ENCODE measurements around the gene SNRPE. TPM values are rescaled to one million over a fixed set of nuclear protein-coding genes. Genes with fewer than 3 reads are reported as not detected.
"Not testable (repeated sequence)": the region's sequence is repeated elsewhere in the genome, so short reads cannot be mapped to it uniquely, and the experiment has no call there.

The SNRPE gene
- total and polyA plus RNA-seq, 2 donors (not counting 3 experiments of a cell fraction or from before 2014, with no cell fraction given): 196 to 219 TPM

DNA sequence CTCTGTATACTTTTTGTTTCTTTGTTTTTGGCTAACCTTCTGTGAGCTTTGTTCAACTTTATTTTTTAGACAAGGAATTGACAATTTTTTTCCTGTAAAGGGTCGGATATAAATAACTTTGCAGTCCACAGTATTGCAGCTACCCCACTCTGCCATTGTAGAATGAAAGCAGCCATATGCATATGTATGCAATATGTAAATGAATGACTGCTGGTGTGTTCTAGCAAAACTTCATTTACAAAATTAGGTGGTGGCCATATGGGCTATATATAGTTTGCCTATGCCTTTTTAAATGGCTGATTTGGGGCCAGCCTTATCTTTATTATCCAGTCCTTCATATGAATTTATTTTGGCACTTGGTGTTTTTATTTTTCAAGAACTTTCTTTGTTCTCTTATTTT is 18.0 kb upstream of the SNRPE start:
- FAIRE-seq (no peak), DNase-seq (ENCODE audit: low read depth, low spot score) (peak; percentile 54)
- Histone ChIP-seq H4K20me1 (replicated peaks; ENCODE audit: control insufficient read depth, extremely low read depth, insufficient read depth, low read length) (no peaks in the 10 kb centered on the region), H3K4me2 (ENCODE audit: insufficient read depth, low read length) (no peak overlapping the region), H3K9ac (replicated peaks; ENCODE audit: extremely low read depth, insufficient read depth, low read length) (no peak overlapping the region), H3K27ac (ENCODE audit: insufficient read depth, low read depth, low read length) (no peak overlapping the region), H3K36me3 (ENCODE audit: control insufficient read depth in 2 of 2, extremely low read depth in 1 of 2, insufficient read depth in 2 of 2, low read length in 2 of 2) (peaks cover 6 to 11% of the 10 kb centered on the region in 2 experiments), H3K9me1 (replicated peaks; ENCODE audit: control insufficient read depth, extremely low read depth, insufficient read depth, low read length) (no peaks in the 10 kb centered on the region), H3K4me1 (ENCODE audit: control insufficient read depth, extremely low read depth, insufficient read depth, low read length) (no peaks in the 10 kb centered on the region), H2AFZ (ENCODE audit: low read depth, low read length) (no peak overlapping the region), H3K4me3 (replicated peaks in 1 of 3; ENCODE audit: insufficient read depth in 1 of 3, low read depth in 1 of 3, low read length in 3 of 3) (no peak overlapping the region), H3K79me2 (ENCODE audit: control insufficient read depth, insufficient read depth, low read length) (peaks cover 1% of the 10 kb centered on the region), H3K27me3 (ENCODE audit: control insufficient read depth in 2 of 2, insufficient read depth in 2 of 2, low read length in 2 of 2) (no peaks in the 10 kb centered on the region), H3K9me3 (replicated peaks; ENCODE audit: control insufficient read depth, insufficient read depth, low read length) (no peaks in the 10 kb centered on the region)
- no TSS peak for BruUV-seq (replicated peaks)
- TF ChIP-seq GATA2 (IDR thresholded peaks at IDR 0.05; ENCODE audit: insufficient read depth, insufficient read length, low read depth, low read length) (no peak), EZH2 (IDR thresholded peaks at IDR 0.05; ENCODE audit: borderline replicate concordance, low read depth, low read length, severe bottlenecking) (no peak), POLR2A (IDR thresholded peaks at IDR 0.05; ENCODE audit: low read depth, low read length) (no peak), POLR2AphosphoS5 (IDR thresholded peaks at IDR 0.05; ENCODE audit: insufficient read depth, low read depth, low read length) (no peak), MAX (IDR thresholded peaks at IDR 0.05; ENCODE audit: insufficient read depth, insufficient read length) (no peak), CTCF (IDR thresholded peaks at IDR 0.05; ENCODE audit: extremely low read depth in 1 of 2, insufficient read depth in 1 of 2, low read depth in 1 of 2, low read length in 2 of 2) (no peak), JUN (IDR thresholded peaks at IDR 0.05; ENCODE audit: borderline replicate concordance, insufficient read depth, insufficient read length, low read depth) (no peak), MYC (IDR thresholded peaks at IDR 0.05; ENCODE audit: low read depth, low read length) (no peak), FOS (IDR thresholded peaks at IDR 0.05; ENCODE audit: borderline replicate concordance, insufficient read depth, low read length) (no peak)
- intact Hi-C loops (cut with micrococcal nuclease) (no loop called here), dilution Hi-C loops (cut with MboI; ENCODE audit: extremely low pct_ligation_motif_present, low sequenced_read_pairs) (no loop called here)
- ChIA-PET CTCF (interaction anchor here (0.6 kb wide), 1 partner anchor 28 kb away, joined by 3 read pairs; no protein-coding TSS in a partner anchor), POLR2A (no interaction called here)

DNA sequence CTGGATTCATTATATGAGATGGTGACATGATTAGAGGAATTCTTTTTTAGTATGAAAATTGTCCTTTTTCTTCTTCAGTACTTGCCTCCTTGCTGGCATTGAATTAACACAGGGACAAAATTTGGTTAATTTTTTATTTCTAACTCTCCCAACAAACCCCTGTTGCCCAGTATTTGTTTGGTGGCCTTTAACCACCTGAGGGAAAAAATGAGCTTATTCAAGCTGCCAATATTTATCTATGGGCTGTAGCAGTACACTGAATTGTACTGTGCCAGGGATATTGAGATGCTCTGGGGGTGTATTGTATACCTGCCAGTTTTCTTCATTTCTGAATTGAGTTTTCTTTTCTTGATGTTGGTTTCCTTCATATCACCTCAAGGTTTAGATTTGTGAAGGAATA is 8.3 kb upstream of the SNRPE start:
- H2AFZ ChIP-seq (ENCODE audit: low read depth, low read length); H3K9ac ChIP-seq (replicated peaks; ENCODE audit: extremely low read depth, insufficient read depth, low read length); H4K20me1 ChIP-seq (replicated peaks; ENCODE audit: control insufficient read depth, extremely low read depth, insufficient read depth, low read length); DNase-seq (ENCODE audit: low read depth, low spot score); H3K27me3 ChIP-seq (ENCODE audit: control insufficient read depth in 2 of 2, insufficient read depth in 2 of 2, low read length in 2 of 2); H3K4me3 ChIP-seq (replicated peaks in 1 of 3; ENCODE audit: insufficient read depth in 1 of 3, low read depth in 1 of 3, low read length in 3 of 3); CTCF ChIA-PET; H3K4me2 ChIP-seq (ENCODE audit: insufficient read depth, low read length); BruUV-seq (replicated peaks); intact Hi-C loops (cut with micrococcal nuclease); POLR2A ChIA-PET; H3K9me1 ChIP-seq (replicated peaks; ENCODE audit: control insufficient read depth, extremely low read depth, insufficient read depth, low read length); H3K79me2 ChIP-seq (ENCODE audit: control insufficient read depth, insufficient read depth, low read length); H3K9me3 ChIP-seq (replicated peaks; ENCODE audit: control insufficient read depth, insufficient read depth, low read length); FAIRE-seq; H3K27ac ChIP-seq (ENCODE audit: insufficient read depth, low read depth, low read length): not testable (repeated sequence)
- Histone ChIP-seq H3K4me1 (ENCODE audit: control insufficient read depth, extremely low read depth, insufficient read depth, low read length) (peaks cover 18% of the 10 kb centered on the region), H3K36me3 (ENCODE audit: control insufficient read depth in 2 of 2, extremely low read depth in 1 of 2, insufficient read depth in 2 of 2, low read length in 2 of 2) (peaks cover 15 to 24% of the 10 kb centered on the region in 2 experiments)
- dilution Hi-C loops (cut with MboI; ENCODE audit: extremely low pct_ligation_motif_present, low sequenced_read_pairs): loop anchor here (25.0 kb wide), 1 partner anchor 284 kb away; no protein-coding TSS in a partner anchor
